HUES6 (cell line): ENCODE data around the gene COX6A1.
"Not testable (repeated sequence)": the region's sequence is repeated elsewhere in the genome, so short reads cannot be mapped to it uniquely, and the experiment has no call there.

Experiments
- H3K27ac ChIP-seq: 2 replicates; pipeline ENCODE4 v1.7.0; 2013; ENCODE audit warnings: low read depth, mild to moderate bottlenecking, low read length, inconsistent platforms
- H3K27me3 ChIP-seq: 2 replicates; pipeline ENCODE4 v1.6.1; 2013; ENCODE audit warnings: low read length; ENCODE audit not compliant: control insufficient read depth, insufficient read depth
- H3K36me3 ChIP-seq: 2 replicates; pipeline ENCODE4 v1.6.1; 2013; ENCODE audit warnings: low read length; ENCODE audit not compliant: control insufficient read depth, insufficient read depth
- H3K4me1 ChIP-seq: 2 replicates; pipeline ENCODE4 v1.6.1; 2013; ENCODE audit warnings: low read length; ENCODE audit not compliant: control insufficient read depth, insufficient read depth
- H3K4me3 ChIP-seq: 2 replicates; pipeline ENCODE4 v1.5.1; 2013; ENCODE audit warnings: low read depth, low read length
- H3K9ac ChIP-seq: one replicate; pipeline ENCODE4 v1.6.1; 2013; ENCODE audit warnings: mild to moderate bottlenecking, low read length
- H3K9me3 ChIP-seq: 2 replicates; pipeline ENCODE4 v1.6.1; 2013; ENCODE audit warnings: low read depth, low read length; ENCODE audit not compliant: control insufficient read depth, insufficient read depth

COX6A1 gene

DNA sequence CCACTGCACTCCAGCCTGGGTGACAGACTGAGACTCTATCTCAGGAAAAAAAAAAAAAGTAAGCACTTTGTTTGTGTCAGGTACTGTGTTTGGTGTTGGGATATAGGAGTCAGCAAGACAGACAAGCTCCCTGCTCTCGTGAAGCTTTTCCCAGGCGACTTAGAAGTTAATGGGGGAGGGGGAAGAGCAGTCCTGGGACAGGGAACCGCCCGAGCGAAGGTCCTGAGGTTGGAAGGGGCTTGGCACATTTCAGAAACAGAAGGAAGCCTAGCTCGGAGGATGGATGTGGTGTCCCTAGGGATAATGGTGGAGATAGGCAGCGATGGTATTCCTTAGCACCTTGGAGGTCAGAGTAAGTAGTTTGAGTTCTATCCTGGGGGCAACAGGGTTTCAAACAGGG is 8.5 kb upstream of the COX6A1 start:
- Histone ChIP-seq H3K4me1 (peaks cover 4% of the 10 kb centered on the region), H3K36me3 (no peaks in the 10 kb centered on the region), H3K27ac (no peak overlapping the region), H3K9me3 (no peaks in the 10 kb centered on the region), H3K4me3 (no peak overlapping the region), H3K9ac (no peak overlapping the region), H3K27me3 (no peaks in the 10 kb centered on the region)

GRCh38 chr12:120432772-120433525 is 5.0 kb upstream of the COX6A1 start:
- no peaks in the 10 kb centered on the region for H3K4me1 ChIP-seq
- no peaks in the 10 kb centered on the region for H3K27me3 ChIP-seq
- H3K27ac ChIP-seq: no peak overlapping the region
- H3K36me3 ChIP-seq: no peaks in the 10 kb centered on the region
- H3K9ac ChIP-seq: no peak overlapping the region
- H3K4me3 ChIP-seq: no peak overlapping the region
- no peaks in the 10 kb centered on the region for H3K9me3 ChIP-seq

GRCh38 chr12:120438495-120439198 is 734 bp downstream of the COX6A1 start:
- H3K27ac ChIP-seq: no peak overlapping the region
- H3K27me3 ChIP-seq: no peaks in the 10 kb centered on the region
- H3K36me3 ChIP-seq: peaks cover 31% of the 10 kb centered on the region

GRCh38 chr12:120439646-120440247 is 1.8 kb downstream of the COX6A1 start:
- H3K4me3 ChIP-seq: no peak overlapping the region
- peaks cover 4% of the 10 kb centered on the region; the same call in 1 of the 2 replicates for H3K4me1 ChIP-seq
- H3K27me3 ChIP-seq: no peaks in the 10 kb centered on the region
- H3K36me3 ChIP-seq: peaks cover 42% of the 10 kb centered on the region
- H3K9me3 ChIP-seq: no peaks in the 10 kb centered on the region
- H3K27ac ChIP-seq: no peak overlapping the region
- no peak overlapping the region for H3K9ac ChIP-seq

More at GRCh38 chr12:120438495-120439198, 734 bp downstream of the COX6A1 start:
- Histone ChIP-seq H3K4me1 (peaks cover 4% of the 10 kb centered on the region; the same call in 1 of the 2 replicates), H3K4me3 (peak overlapping the region; percentile 76), H3K9me3 (no peaks in the 10 kb centered on the region), H3K9ac (peak overlapping the region; percentile 75)

GRCh38 chr12:120444676-120445075 is 6.8 kb downstream of the COX6A1 start:
- Histone ChIP-seq H3K36me3 (peaks cover 60% of the 10 kb centered on the region), H3K9ac (no peak overlapping the region), H3K27me3 (no peaks in the 10 kb centered on the region), H3K4me1 (peaks cover 9% of the 10 kb centered on the region; the same call in 1 of the 2 replicates), H3K9me3 (no peaks in the 10 kb centered on the region), H3K27ac (no peak overlapping the region), H3K4me3 (peak overlapping the region; percentile 88; the same call in 1 of the 2 replicates)

GRCh38 chr12:120445911-120446843 is 8.3 kb downstream of the COX6A1 start, which contains the start of the genes GATC and TRIAP1:
TSS of gene GATC (plus strand) at chr12:120446444. CDS start at chr12:120446481, 37 bp downstream.
TSS of gene TRIAP1 (minus strand) at chr12:120446384. CDS start at chr12:120446372, 12 bp downstream.
- H3K27me3 ChIP-seq: no peaks in the 10 kb centered on the region
- H3K9me3 ChIP-seq: no peaks in the 10 kb centered on the region
- H3K4me3 ChIP-seq: peak within 1 kb of the TSS; percentile 88
- H3K36me3 ChIP-seq: peaks cover 55% of the 10 kb centered on the region
- peak within 1 kb of the TSS; percentile 95 for H3K9ac ChIP-seq
- peak within 1 kb of the TSS; percentile 94 for H3K27ac ChIP-seq
- H3K4me1 ChIP-seq: 0 out of 2 replicates have a peak, but pooled peaks cover 5% of the 10 kb centered on the region

GRCh38 chr12:120446844-120447178 is 8.9 kb downstream of the COX6A1 start:
- H3K4me3 ChIP-seq: peak overlapping the region; percentile 88
- H3K36me3 ChIP-seq: peaks cover 56% of the 10 kb centered on the region
- peak overlapping the region; percentile 95 for H3K9ac ChIP-seq
- H3K4me1 ChIP-seq, H3K9me3 ChIP-seq, H3K27me3 ChIP-seq: not testable (repeated sequence)
- H3K27ac ChIP-seq: peak overlapping the region; percentile 94

- Histone ChIP-seq H3K27ac (no peak overlapping the region), H3K4me3 (no peak overlapping the region), H3K9me3 (no peaks in the 10 kb centered on the region), H3K4me1 (0 out of 2 replicates have a peak, but pooled peaks cover 5% of the 10 kb centered on the region), H3K27me3 (no peaks in the 10 kb centered on the region), H3K36me3 (peaks cover 60% of the 10 kb centered on the region), H3K9ac (no peak overlapping the region)
Measured at GRCh38 chr12:120447992-120448391, 10.1 kb downstream of the COX6A1 start.

GRCh38 chr12:120452524-120452923 is 14.6 kb downstream of the COX6A1 start:
- not testable (repeated sequence) for H3K27me3 ChIP-seq, H3K4me3 ChIP-seq, H3K9ac ChIP-seq, H3K9me3 ChIP-seq, H3K4me1 ChIP-seq, H3K27ac ChIP-seq
- peaks cover 73% of the 10 kb centered on the region for H3K36me3 ChIP-seq

GRCh38 chr12:120453060-120453750 is 15.3 kb downstream of the COX6A1 start:
- Histone ChIP-seq H3K9ac (no peak overlapping the region), H3K27ac (no peak overlapping the region), H3K27me3 (no peaks in the 10 kb centered on the region), H3K4me1 (no peaks in the 10 kb centered on the region), H3K4me3 (no peak overlapping the region), H3K9me3 (no peaks in the 10 kb centered on the region), H3K36me3 (peaks cover 73% of the 10 kb centered on the region)
